Stromal cell of bone marrow (primary cell): ENCODE results near the gene CMIP.

ENCODE experiments used
- DNase-seq: peaks from one replicate; pipeline ENCODE4 v3.0.0-alpha.2; 2012; ENCODE audit warnings: low read depth

The CMIP gene

DNA sequence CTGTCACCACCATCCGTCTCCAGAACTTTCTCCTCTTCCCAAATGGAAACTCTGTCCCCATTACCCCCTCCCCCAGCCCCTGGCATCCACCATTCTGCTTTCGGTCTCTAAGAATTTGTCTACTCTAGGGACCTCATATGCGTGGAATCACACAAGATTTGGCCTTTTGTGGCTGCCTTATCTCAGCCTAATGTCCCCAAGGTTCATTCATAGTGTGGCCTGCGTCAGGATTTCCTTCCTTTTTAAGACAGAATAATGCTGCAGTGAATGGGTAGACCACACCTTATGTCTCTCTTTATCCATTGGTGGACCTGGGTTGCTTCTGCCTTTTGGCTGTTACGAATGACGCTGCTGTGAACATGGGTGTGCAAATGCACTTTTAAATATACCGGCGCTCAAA is 194.7 kb downstream of the CMIP start:
- no peak for DNase-seq

DNA sequence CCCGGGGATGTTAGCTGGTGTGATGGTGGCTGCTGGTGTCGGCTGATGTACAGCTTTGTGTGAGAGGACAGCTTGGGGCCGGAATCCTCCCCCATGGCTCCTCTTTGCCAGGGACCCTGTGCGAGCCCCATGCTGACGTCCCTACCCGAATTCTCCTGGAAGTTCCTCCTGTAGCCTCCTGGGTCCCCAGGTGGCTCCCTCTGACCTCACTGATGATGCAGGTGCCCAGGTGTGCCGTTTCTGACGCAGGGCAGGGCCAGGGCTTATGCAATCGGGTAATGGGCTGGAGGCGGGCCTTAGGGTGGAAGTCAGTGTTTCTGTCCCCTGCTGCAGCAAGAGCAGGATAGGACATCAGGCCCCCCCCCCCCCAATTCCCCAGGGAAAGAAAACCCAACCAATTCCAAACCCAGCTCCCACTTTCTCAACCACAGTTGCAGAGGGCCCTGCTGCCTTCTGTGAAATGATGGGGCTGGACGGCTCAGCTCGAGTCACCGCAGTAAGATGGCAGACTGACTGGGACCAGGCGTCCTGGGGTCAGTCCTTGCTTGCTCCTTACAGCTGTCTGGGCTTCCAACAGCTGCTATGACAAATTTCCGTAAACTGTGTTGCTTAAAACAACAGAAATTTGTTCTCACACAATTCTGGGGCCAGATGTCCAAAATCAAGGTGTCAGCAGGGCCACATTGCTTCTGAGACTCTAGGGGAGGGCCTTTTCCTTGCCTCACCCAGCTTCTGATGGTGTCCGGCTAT is 195.5 kb downstream of the CMIP start:
- no peak for DNase-seq

DNA sequence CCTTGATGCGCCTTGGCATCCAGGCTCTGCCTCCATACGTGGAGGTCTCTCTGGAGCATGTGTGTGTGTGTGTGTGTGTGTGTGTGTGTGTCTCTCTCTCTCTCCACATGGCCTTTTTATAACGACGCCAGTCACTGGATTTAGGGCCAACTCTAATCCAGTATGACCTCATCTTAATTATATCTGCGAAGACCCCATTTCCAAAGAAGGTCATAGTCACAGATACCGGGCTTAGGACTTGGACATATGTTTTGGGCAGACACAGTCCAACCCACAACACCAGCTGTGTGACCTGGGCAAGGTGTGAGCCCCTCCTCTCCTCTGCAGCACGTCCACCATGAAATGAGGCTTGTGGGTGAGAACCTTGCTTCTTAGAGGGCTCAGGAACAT is 196.1 kb downstream of the CMIP start:
- no peak for DNase-seq

DNA sequence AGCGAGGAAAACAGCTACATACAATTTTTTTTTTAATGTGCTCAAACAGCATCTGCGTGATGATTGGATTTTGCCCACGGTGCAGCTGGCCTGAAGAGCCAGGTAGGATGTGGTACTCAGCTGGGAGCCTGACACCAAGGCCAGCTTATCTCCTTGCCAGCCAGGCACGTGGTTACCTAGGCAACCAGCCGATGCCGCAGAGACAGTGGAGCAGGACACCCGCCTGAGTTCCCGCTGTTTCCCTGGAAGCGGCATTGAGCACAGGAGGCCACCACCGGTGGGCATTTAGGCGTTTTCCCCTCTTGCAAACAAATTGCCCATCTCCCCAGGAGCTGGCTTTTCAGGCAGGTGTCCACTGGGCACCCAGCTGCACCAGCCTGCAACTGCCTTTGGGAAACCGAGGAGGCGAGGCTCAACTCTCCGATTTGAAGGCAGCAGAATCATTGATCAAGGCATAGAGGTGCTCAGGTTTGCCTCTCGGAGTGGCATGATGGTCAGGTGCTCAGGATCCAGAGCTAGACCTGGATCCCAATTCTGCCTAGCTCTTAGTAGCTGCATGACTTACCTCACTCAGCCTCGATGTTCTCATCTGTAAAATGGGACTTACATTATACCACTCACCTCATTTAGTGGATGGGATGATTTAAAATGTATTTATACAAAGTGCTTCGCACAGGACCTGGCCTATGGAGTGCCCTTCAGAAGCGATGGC is 196.9 kb downstream of the CMIP start:
- DNase-seq = no peak

GRCh38 chr16:81642107-81642436 is 197.5 kb downstream of the CMIP start:
- no peak for DNase-seq

DNA sequence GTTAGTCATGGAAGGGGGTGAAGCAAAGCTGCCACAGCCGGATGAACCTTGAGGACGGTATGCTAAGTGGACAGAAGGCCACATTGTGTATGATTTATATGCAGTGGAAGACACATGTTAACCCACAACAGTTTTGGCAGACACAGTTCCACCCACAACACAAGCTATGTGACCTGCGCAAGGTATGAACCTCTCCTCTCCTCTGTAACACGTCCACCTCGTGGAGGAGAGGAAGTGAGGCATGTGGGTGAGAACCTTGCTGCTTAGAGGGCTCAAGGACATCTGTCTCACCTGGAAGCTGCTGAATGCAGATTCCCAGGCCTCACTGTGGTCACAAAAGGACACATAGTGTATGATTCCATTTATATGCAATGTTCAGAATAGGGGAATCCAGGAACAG is 198.3 kb downstream of the CMIP start:
- DNase-seq = no peak

GRCh38 chr16:81645266-81645694 is 200.7 kb downstream of the CMIP start:
- DNase-seq = no peak

DNA sequence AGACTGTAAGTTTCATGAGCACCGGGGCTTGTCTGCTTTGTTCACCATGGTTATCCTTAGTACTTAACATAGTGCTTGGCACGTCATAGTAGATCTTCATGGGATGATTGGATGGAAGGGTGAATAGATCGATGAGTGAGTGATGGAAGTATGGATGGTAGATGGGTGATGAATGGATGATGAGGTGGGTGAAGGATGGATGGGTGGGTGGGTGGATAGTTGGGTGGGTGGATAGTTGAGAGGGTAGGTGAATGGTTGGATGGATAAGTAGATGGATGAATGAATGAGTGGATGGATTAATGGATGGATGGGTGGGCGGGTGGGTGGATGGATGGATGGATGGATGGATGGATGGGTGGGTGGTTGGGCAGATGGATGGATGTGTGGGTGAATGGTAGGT is 201.3 kb downstream of the CMIP start:
- DNase-seq = no peak

- no peak for DNase-seq
Measured at GRCh38 chr16:81646561-81646960, 202.0 kb downstream of the CMIP start.

GRCh38 chr16:81647527-81647926 is 202.9 kb downstream of the CMIP start:
- no peak for DNase-seq

DNA sequence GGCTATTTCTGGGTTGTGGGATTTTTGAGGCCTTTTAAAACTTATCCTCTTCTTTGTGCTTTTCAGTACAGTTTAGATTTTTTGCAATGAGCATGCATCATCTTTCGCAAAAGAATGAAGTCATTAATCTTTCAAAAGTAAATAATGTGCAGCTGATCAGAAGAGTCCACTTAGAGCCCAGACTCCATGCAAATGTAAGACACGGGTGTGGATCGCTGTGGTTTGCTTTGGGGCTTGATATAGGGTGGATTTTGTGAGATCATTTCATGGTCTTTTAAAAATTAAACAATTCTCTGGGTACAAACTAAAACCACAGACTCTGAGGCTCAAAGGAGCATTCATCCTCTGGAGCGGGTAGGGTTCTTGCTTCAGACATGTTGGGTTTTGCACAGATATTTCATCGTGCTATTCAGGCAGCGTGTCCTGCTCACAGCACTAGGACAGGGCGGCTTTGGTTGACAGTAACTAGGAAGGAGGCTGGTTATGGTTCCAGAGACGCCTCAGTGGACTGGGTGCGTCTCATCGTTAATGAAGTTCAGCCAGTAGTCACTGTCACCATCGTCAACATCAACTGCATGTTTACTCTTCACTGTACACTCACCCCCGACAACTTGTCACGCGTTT is 205.1 kb downstream of the CMIP start:
- DNase-seq = no peak

DNA sequence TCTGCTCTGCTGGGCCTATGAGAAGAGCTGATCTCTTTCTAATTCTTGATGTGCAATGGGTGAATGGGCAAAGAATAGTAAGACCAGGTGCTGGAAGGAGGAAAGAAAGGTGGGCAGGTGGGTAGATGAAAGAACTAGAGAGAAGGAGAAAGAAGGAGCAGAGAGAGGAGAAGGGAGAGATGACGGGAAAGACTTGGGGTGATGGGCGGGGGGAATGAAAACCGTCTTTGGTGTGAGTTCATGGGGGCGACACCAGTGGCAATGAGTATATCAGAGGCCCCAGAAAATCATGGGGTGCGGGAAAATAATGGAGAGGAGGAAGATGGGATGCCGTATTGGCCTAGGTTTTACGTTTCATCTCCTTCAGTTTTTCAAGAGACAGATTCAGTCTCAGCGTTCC is 205.7 kb downstream of the CMIP start:
- DNase-seq = no peak

GRCh38 chr16:81650982-81651562 is 206.5 kb downstream of the CMIP start:
- no peak for DNase-seq

- DNase-seq = no peak
Measured at GRCh38 chr16:81651758-81652718, 207.4 kb downstream of the CMIP start.

DNA sequence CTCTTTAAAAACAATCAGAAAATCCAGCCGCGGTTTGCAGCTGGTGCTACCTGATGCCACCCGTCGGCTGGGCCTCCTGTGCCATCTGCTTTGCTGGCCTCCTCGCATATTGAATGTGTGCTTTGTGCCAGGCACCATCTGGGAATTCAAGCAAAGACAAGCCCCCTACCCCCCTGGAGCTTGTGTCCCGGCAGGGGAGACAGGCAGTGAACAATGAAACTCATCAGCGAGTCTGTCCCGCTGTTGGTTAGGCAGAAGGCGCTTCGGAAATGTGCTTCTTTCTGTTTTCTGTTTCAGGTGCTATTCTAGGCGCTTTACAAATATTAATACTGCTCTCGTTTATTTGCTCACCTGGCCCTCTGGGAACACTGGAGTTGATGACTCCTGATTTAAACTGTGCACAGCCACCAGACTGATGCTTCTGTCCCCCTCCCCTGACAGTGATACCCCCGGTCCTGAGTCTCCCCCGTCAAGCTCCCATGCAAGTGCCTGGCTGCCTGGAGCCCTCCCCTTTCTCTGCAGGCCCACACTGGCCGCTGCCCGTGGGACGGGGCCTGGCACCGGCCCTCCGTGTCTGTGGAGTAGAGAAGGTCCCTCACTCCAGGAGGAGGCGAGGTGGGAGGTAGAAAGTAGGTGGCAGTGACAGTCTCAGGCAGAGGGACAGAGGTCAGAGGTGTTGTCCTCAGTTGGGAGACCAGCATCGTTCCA is 208.3 kb downstream of the CMIP start:
- DNase-seq = no peak

GRCh38 chr16:81654346-81654745 is 209.7 kb downstream of the CMIP start:
- no peak for DNase-seq

- DNase-seq = no peak
Measured at GRCh38 chr16:81655469-81656162, 211.0 kb downstream of the CMIP start.

- DNase-seq = no peak
Measured at GRCh38 chr16:81657224-81657623, 212.6 kb downstream of the CMIP start.

DNA sequence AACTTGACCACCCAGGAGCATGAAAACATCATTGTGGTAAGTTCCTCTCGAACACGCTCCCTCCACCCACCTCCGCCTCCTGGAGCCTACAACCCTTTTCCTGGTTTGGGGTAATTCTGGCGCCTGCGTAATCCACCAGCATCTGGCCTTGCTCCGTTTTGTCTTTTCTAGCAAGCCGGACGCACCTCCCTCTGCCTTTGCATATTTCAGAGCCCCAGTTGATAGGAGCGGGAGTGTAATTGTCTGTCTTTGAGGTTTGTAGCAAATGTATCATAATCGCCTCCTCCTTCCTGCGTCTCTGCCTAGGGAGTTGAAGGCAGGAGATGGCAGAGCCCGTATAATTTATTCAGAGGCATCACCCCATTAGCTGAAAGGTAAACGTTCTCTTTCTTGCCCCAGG is 213.2 kb downstream of the CMIP start:
- no peak for DNase-seq

DNA sequence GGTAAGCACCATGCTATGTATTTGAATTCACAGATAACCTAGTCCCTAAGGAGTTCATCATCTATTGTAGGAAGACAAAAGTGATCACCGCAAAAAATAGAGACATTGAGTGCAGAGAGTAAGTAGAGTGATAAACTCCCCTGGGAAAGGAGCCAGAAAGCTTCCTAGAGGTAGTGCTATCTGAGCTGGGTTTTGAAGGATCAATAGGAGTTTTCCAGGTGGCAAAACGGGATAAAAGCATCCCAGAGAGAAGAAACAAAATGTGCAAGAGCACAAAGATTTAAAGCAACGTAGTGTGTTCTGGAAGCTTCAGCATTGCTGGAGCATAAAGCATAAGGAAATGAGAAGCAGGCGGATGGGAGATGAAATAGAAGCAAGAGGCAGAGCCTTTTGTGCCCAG is 213.8 kb downstream of the CMIP start:
- no peak for DNase-seq

GRCh38 chr16:81659249-81659648 is 214.6 kb downstream of the CMIP start:
- DNase-seq = no peak
